Activated gamma-delta T cell (primary cell): ENCODE data around the gene SAMD4A.

Experiments used
- DNase-seq: peaks from one replicate; lab custom pipeline; 2025; lab: John Stamatoyannopoulos, UW

SAMD4A gene

GRCh38 chr14:54629635-54630360 lies 62.9 kb downstream of the SAMD4A start:
- no peak for DNase-seq

GRCh38 chr14:54631016-54631415 lies 64.1 kb downstream of the SAMD4A start:
- DNase-seq, result no peak

DNA sequence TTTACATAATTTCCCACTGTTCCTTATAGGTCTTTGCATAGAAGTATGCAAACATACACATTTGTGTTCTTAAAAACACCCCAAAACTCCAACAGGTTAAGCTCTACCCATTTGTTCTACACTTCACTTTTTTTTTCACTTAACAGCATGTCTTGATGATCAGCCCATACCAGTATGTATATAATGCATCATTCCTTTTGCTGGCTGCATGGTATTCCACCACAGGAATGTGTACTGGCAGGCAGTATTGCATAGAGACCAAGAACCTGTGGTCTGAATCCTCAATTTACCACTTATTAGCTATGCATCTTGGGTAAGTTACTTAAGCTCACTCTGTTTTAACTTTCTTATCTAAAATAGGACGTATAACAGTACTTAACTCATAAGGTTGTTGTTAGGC lies 65.5 kb downstream of the SAMD4A start:
- DNase-seq, result no peak

DNA sequence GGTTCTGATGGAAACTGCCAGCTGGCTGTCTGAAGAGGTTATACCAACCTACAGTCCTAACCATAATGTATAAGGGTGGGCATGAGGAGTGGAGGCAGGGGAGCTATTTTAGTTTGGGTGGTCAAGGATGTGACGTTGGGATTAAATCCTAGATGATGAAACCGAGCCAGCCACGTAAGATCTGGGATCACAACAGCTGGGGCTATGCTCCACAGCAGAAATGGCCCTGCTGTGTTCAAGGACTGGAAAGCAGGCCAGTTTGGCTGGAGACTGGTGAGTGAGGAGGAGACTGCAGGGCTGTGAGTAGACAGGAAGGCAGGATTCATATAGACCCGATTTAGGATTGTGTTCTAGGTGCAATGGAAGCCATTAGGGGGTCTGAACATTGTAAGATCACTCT lies 66.1 kb downstream of the SAMD4A start:
- DNase-seq, result no peak

- no peak for DNase-seq
Observed at GRCh38 chr14:54637270-54638134, 70.6 kb downstream of the SAMD4A start.

DNA sequence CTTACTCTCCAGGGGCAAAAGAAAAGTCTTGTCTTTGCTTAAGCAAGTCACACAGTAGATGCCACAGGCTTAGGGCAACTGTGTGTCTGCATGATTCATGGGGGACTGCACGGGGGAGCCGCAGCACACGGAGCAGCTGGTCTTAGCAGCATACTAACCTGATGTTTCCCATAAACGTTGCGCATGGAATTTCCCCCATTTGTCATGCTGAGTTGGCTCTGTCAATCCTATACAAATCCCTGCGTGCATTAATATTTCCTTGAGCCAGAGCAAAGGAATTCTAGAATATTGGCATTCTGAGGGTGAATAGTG lies 71.2 kb downstream of the SAMD4A start:
- DNase-seq, result no peak

DNA sequence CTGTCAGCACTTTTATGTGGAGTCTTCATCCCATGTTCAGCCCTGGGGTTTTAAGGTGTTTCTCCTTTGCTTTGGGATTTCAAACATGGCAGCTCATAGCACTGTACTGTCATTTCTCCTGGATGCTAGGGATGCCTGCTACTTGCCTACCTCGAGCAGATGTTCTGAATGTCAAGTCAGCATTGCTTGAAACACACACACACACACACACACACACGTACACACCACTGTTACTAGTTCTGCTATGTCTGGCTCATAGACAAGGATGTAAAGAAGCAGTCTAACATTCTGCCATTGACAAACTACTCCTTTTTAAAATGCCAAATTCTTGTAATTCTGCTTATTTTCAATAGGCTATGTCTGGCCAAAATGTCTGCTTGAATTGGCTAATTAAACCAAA lies 72.7 kb downstream of the SAMD4A start:
- no peak for DNase-seq

- no peak for DNase-seq
Observed at GRCh38 chr14:54640506-54640905, 73.6 kb downstream of the SAMD4A start.

DNA sequence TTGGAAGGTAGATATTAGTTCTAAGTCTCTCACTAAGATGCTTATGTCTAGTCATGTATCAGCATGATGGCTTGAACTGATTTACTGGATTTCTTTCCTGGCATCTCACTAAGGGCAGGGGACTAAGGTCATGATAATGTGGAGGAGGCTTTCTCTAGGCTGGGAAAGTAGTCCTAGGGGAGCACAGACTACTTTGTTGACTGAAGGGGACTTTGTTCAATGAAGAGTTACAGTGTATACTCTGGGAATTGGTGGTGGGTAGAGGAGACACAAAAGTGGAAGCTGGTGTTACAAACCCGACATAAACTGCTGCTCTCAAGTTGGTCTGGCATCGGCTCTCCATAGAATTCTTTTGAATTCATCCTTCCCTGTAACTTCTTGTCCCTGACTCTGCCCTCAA lies 75.2 kb downstream of the SAMD4A start:
- no peak for DNase-seq

GRCh38 chr14:54642801-54643695 lies 76.1 kb downstream of the SAMD4A start:
- DNase-seq, result no peak

DNA sequence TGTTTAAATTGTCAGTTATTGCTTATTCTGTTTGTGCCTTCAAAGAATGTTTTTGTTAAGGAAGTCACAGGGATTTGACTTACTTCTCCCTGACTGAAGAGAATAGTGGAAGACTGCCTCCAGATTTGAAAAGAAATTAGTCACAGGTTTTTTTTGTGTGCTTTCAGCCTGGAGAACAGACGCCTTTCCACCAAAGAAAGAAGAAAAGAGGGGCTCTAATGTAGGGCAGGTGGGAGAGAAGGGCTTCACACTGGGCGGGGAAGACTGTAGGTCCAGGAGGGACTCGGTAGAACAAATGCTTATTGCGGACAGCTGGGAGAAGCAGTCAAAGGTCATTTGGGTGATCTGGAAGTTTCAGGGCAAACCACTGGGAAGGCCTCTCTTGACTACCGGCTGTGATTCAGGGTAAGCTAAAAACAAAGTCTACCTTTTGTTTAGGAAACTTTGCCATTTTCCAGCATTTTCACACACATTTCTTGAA lies 76.8 kb downstream of the SAMD4A start:
- no peak for DNase-seq

GRCh38 chr14:54645639-54646038 lies 78.7 kb downstream of the SAMD4A start:
- DNase-seq, result no peak

- no peak for DNase-seq
Observed at GRCh38 chr14:54646626-54647025, 79.7 kb downstream of the SAMD4A start.

DNA sequence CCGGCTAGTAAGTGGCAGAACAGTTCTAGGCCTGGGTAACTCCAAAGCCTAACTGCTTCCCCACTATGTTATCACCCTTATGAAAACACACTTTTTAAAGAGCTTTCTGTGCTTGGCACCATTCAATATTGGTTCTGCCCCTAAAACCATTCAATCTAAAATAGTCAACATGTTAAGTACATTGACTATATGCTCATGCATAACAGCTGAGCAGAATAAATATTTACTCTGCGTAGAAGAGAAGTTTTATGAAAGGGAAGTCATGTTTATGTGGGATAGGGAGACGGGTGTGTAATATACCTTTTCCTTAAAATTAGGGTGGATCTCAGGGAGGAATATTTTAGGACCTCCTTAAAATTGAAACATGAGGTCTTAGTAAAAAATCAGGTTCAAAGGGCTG lies 80.5 kb downstream of the SAMD4A start:
- no peak for DNase-seq

GRCh38 chr14:54649056-54649455 lies 82.1 kb downstream of the SAMD4A start:
- no peak for DNase-seq

GRCh38 chr14:54650331-54650958 lies 83.5 kb downstream of the SAMD4A start:
- DNase-seq, result no peak

GRCh38 chr14:54650959-54651351 lies 84.0 kb downstream of the SAMD4A start:
- DNase-seq, result no peak

GRCh38 chr14:54651649-54652048 lies 84.7 kb downstream of the SAMD4A start:
- no peak for DNase-seq

- no peak for DNase-seq
Observed at GRCh38 chr14:54652188-54652587, 85.3 kb downstream of the SAMD4A start.

DNA sequence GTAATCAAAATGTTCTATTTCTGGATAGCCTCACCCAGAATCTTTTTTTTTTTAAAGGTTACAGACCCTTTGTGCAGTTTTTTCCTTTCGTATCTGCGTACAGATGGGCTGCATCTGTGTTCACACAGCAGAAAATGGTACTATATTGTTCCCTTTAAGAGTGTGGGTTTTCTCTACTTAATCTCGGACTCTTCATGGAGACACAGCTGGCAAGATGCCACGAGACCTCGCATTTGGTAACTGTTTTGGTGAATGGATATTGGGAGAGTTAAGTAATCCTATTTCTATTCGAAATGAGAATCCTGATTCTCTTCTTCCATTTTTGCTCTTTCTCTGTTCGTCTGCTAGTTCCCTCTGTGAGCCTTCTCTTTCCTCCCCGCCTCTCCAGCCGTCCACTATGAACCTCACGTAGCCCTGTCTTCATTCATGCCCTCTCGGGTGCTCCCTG lies 85.7 kb downstream of the SAMD4A start:
- no peak for DNase-seq

GRCh38 chr14:54653712-54654469 lies 87.0 kb downstream of the SAMD4A start:
- no peak for DNase-seq
